SU-DHL-6 (cell line): ENCODE results near the gene SYPL1.

Experiments
- H2AFZ ChIP-seq: fragments of 200-600 bp; sonication (generic); 2 replicates; pipeline ENCODE4 v1.6.1; 2014; ENCODE audit warnings: low read depth, mild to moderate bottlenecking, moderate library complexity, mixed read lengths, antibody characterized with exemption, low read length; ENCODE audit not compliant: severe bottlenecking
- H3F3A ChIP-seq: fragments of 200-600 bp; shearing (Covaris generic); 2 replicates; pipeline ENCODE4 v1.6.0; 2016; ENCODE audit warnings: antibody characterized with exemption, mild to moderate bottlenecking; ENCODE audit not compliant: insufficient read depth
- H3K27ac ChIP-seq: fragments of 200-600 bp; sonication (generic); 2 replicates; pipeline ENCODE4 v1.5.1; 2016; ENCODE audit warnings: low read depth, mild to moderate bottlenecking, low read length, moderate library complexity, mixed read lengths
- H3K27me3 ChIP-seq: fragments of 200-600 bp; sonication (generic), shearing (Covaris generic); 2 replicates; pipeline ENCODE4 v1.6.0; 2014; ENCODE audit warnings: mild to moderate bottlenecking, low read length
- H3K36me3 ChIP-seq: fragments of 200-600 bp; sonication (generic); 2 replicates; pipeline ENCODE4 v1.6.1; 2014; ENCODE audit warnings: mild to moderate bottlenecking, low read length, mixed read lengths
- H3K4me2 ChIP-seq: fragments of 300-600, 200-600 bp; shearing (Covaris generic), sonication (generic); 2 replicates; pipeline ENCODE4 v1.6.0; 2014; ENCODE audit warnings: low read length, low read depth, mild to moderate bottlenecking; ENCODE audit not compliant: poor library complexity, severe bottlenecking
- H3K4me3 ChIP-seq: fragments of 200-600 bp; sonication (generic); 2 replicates; pipeline ENCODE4 v1.5.1; 2014; ENCODE audit warnings: antibody characterized with exemption, low read length, mild to moderate bottlenecking, mixed read lengths; ENCODE audit not compliant: insufficient read depth, poor library complexity, severe bottlenecking
- H3K79me2 ChIP-seq: fragments of 200-600 bp; sonication (generic); 2 replicates; pipeline ENCODE4 v1.6.1; 2014; ENCODE audit warnings: mild to moderate bottlenecking, low read length, moderate library complexity; ENCODE audit not compliant: insufficient read depth
- H3K9ac ChIP-seq: fragments of 200-600 bp; sonication (generic); 2 replicates; pipeline ENCODE4 v1.7.0; 2014; ENCODE audit warnings: mild to moderate bottlenecking, low read length
- H3K9me2 ChIP-seq: fragments of 200-600 bp; sonication (generic); replicated peaks from 2 replicates; pipeline ENCODE4 v1.6.1; 2014; ENCODE audit warnings: low read length; ENCODE audit not compliant: insufficient read depth
- H3K9me3 ChIP-seq: fragments of 200-600 bp; sonication (generic); 2 replicates; pipeline ENCODE4 v1.6.1; 2014; ENCODE audit warnings: low read length, mixed read lengths; ENCODE audit not compliant: insufficient read depth
- H4K20me1 ChIP-seq: fragments of 200-600 bp; sonication (generic); 2 replicates; pipeline ENCODE4 v1.6.1; 2014; ENCODE audit warnings: low read depth, mild to moderate bottlenecking, antibody characterized with exemption, low read length, moderate library complexity, mixed read lengths
- CTCF ChIP-seq: fragments of 200-600 bp; sonication (generic); IDR thresholded peaks from one replicate; pipeline ENCODE4 v1.5.1; 2017; ENCODE audit warnings: antibody characterized with exemption, mild to moderate bottlenecking, low read length, moderate library complexity; ENCODE audit not compliant: insufficient read depth, poor library complexity, severe bottlenecking
- EZH2phosphoT487 ChIP-seq: fragments of 200-600 bp; sonication (generic), shearing (Covaris generic); conservative IDR thresholded peaks from 2 replicates; pipeline ENCODE4 v1.6.1; 2018; ENCODE audit warnings: mild to moderate bottlenecking, antibody characterized with exemption, low read length, moderate library complexity, mixed read lengths

SYPL1 gene

GRCh38 chr7:106121189-106121810, 9.2 kb upstream of the SYPL1 start:
- no peaks in the 10 kb centered on the region for H3K27me3 ChIP-seq
- no peaks in the 10 kb centered on the region for H3F3A ChIP-seq
- no peaks in the 10 kb centered on the region for H3K79me2 ChIP-seq
- TF ChIP-seq EZH2phosphoT487 (no peak), CTCF (no peak)
- H3K4me3 ChIP-seq: no peak overlapping the region
- H3K27ac ChIP-seq: no peak overlapping the region
- H3K9ac ChIP-seq: no peak overlapping the region
- no peaks in the 10 kb centered on the region for H4K20me1 ChIP-seq
- H3K9me3 ChIP-seq: no peaks in the 10 kb centered on the region
- no peak overlapping the region for H2AFZ ChIP-seq
- no peak overlapping the region for H3K4me2 ChIP-seq
- H3K9me2 ChIP-seq: no peaks in the 10 kb centered on the region
- H3K36me3 ChIP-seq: no peaks in the 10 kb centered on the region

- Histone ChIP-seq H3K36me3 (no peaks in the 10 kb centered on the region), H3K4me3 (no peak overlapping the region), H3K27me3 (no peaks in the 10 kb centered on the region), H2AFZ (no peak overlapping the region), H3K27ac (no peak overlapping the region), H3K9ac (no peak overlapping the region), H3K9me3 (no peaks in the 10 kb centered on the region), H3F3A (no peaks in the 10 kb centered on the region), H3K4me2 (no peak overlapping the region), H3K9me2 (no peaks in the 10 kb centered on the region), H4K20me1 (no peaks in the 10 kb centered on the region), H3K79me2 (no peaks in the 10 kb centered on the region)
- TF ChIP-seq CTCF: no peak
- TF ChIP-seq EZH2phosphoT487: no peak
Observed at GRCh38 chr7:106120500-106120899, 8.4 kb upstream of the SYPL1 start.

- Histone ChIP-seq H3K4me3 (no peak overlapping the region), H3F3A (no peaks in the 10 kb centered on the region), H3K27me3 (no peaks in the 10 kb centered on the region), H3K9me2 (no peaks in the 10 kb centered on the region), H2AFZ (no peak overlapping the region), H3K27ac (no peak overlapping the region), H3K4me2 (no peak overlapping the region), H3K36me3 (no peaks in the 10 kb centered on the region), H3K79me2 (no peaks in the 10 kb centered on the region), H3K9ac (no peak overlapping the region), H4K20me1 (no peaks in the 10 kb centered on the region), H3K9me3 (no peaks in the 10 kb centered on the region)
- no peak for TF ChIP-seq EZH2phosphoT487
- no peak for TF ChIP-seq CTCF
Observed at GRCh38 chr7:106119719-106120118, 7.6 kb upstream of the SYPL1 start.
